Measurements from ENCODE around the gene ATP2A1. TPM values are rescaled to one million over a fixed set of nuclear protein-coding genes. Genes with fewer than 3 reads are reported as not detected.
A peak's percentile ranks its signal among the peaks of the same experiment; 100 is the strongest.

ATP2A1 gene
- total and polyA plus RNA-seq, 2 of the 13 experiments (the other 11 are each of a cell fraction or from before 2014, with no cell fraction given), result 3.2 to 12.5 TPM

DNA sequence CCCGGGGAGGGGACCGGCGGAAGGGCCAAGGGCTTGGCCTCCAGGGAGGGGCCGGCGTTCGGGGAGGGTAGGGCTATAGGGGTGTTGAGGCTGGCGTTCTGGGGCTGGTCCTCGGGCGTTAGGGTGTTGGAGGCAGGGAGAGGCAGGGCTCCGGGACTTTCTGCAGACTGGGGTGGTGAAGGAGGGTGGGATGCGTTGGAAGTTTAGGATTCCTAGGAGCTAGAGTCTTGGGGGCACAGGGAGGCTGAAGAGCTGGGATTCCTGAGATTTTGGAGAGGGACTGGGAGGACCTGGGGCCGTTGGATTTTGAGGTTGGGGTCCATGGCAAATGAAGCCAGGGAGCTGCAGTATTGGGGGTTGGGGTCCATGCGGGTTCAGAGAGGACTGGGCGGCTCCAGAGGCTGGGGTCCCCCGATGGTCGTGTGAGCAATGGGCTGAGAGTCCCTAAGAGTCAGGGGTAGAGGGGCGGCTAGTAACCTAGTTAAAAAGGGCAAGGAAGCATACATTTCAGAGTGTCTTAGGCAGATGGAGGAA lies 73.2 kb downstream of the ATP2A1 start:
- Histone ChIP-seq H3K79me2 (ENCODE audit: insufficient read depth, low read length) (peaks cover 15% of the 10 kb centered on the region), H3K4me1 (ENCODE audit: insufficient read depth, low read length) (peaks cover 46% of the 10 kb centered on the region), H3K4me2 (ENCODE audit: low read depth, low read length) (peak overlapping the region; percentile 93), H3K27me3 (ENCODE audit: control insufficient read depth in 1 of 2, insufficient read depth in 2 of 2, low read length in 2 of 2) (no peaks in the 10 kb centered on the region; a peak in 1 of 5 replicates), H3K9me3 (ENCODE audit: low read length) (no peaks in the 10 kb centered on the region), H4K20me1 (ENCODE audit: insufficient read depth, low read length) (no peaks in the 10 kb centered on the region), H3K9ac (ENCODE audit: insufficient read depth, low read depth, low read length) (peak overlapping the region; percentile 90), H2AFZ (ENCODE audit: low read length) (no peak overlapping the region), H3K36me3 (replicated peaks in 1 of 2; ENCODE audit: control insufficient read depth in 1 of 2, insufficient read depth in 2 of 2, low read length in 2 of 2) (peaks cover 18 to 33% of the 10 kb centered on the region in 2 experiments), H3K4me3 (replicated peaks in 1 of 3; ENCODE audit: insufficient read depth in 1 of 3, low read depth in 2 of 3, low read length in 3 of 3) (peak overlapping the region; percentile 93 to 99 (median 97)), H3K27ac (ENCODE audit: extremely low read length, insufficient read depth, low read length) (peak overlapping the region; percentile 67)
- in situ Hi-C loops (cut with HindIII; ENCODE audit: extremely low pct_ligation_motif_present, low pct_unique_long_range_greater_than_20kb) (no loop called here), intact Hi-C loops (cut with micrococcal nuclease; ENCODE audit: unreplicated experiment) (no loop called here)
- no peak for FAIRE-seq
- BruUV-seq (replicated peaks), result no TSS peak
- ChIA-PET POLR2A (interaction anchor here (1.0 to 2.5 kb wide), 5 partner anchors 15 to 113 kb away, joined by 3 to 14 read pairs (median 8); partner anchors contain the start of gene TUFM), CTCF (ENCODE audit: low intra/inter-chr PET ratio, low total read pairs) (no interaction called here)
- no peak; the same call in 2 of the 3 replicates for ATAC-seq
- DNase-seq (ENCODE audit: low spot score), result no peak
- WGBS (ENCODE audit: low lambda C conversion rate), result under 1% methylated on average over 17 of the region's 17 CpGs
- 0 out of 2 replicates have a peak, but pooled peaks have one; percentile 51 for TF ChIP-seq ZNF333 (CRISPR knock-in tag; IDR thresholded peaks at IDR 0.05; ENCODE audit: borderline replicate concordance)
- peak; percentile 57; the same call in 1 of the 2 replicates for TF ChIP-seq EEA1 (CRISPR knock-in tag; IDR thresholded peaks at IDR 0.05; ENCODE audit: borderline replicate concordance)
- TF ChIP-seq, protein P1, sequence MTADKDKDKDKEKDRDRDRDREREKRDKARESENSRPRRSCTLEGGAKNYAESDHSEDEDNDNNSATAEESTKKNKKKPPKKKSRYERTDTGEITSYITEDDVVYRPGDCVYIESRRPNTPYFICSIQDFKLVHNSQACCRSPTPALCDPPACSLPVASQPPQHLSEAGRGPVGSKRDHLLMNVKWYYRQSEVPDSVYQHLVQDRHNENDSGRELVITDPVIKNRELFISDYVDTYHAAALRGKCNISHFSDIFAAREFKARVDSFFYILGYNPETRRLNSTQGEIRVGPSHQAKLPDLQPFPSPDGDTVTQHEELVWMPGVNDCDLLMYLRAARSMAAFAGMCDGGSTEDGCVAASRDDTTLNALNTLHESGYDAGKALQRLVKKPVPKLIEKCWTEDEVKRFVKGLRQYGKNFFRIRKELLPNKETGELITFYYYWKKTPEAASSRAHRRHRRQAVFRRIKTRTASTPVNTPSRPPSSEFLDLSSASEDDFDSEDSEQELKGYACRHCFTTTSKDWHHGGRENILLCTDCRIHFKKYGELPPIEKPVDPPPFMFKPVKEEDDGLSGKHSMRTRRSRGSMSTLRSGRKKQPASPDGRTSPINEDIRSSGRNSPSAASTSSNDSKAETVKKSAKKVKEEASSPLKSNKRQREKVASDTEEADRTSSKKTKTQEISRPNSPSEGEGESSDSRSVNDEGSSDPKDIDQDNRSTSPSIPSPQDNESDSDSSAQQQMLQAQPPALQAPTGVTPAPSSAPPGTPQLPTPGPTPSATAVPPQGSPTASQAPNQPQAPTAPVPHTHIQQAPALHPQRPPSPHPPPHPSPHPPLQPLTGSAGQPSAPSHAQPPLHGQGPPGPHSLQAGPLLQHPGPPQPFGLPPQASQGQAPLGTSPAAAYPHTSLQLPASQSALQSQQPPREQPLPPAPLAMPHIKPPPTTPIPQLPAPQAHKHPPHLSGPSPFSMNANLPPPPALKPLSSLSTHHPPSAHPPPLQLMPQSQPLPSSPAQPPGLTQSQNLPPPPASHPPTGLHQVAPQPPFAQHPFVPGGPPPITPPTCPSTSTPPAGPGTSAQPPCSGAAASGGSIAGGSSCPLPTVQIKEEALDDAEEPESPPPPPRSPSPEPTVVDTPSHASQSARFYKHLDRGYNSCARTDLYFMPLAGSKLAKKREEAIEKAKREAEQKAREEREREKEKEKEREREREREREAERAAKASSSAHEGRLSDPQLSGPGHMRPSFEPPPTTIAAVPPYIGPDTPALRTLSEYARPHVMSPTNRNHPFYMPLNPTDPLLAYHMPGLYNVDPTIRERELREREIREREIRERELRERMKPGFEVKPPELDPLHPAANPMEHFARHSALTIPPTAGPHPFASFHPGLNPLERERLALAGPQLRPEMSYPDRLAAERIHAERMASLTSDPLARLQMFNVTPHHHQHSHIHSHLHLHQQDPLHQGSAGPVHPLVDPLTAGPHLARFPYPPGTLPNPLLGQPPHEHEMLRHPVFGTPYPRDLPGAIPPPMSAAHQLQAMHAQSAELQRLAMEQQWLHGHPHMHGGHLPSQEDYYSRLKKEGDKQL (CRISPR knock-in tag; IDR thresholded peaks at IDR 0.05; ENCODE audit: low read depth), result no peak
- 0 out of 2 replicates have a peak, but pooled peaks have one; percentile 6 for TF ChIP-seq ZNF446 (CRISPR knock-in tag; IDR thresholded peaks at IDR 0.05)
- peak; percentile 54; the same call in 1 of the 2 replicates for TF ChIP-seq SIN3A (IDR thresholded peaks at IDR 0.05; ENCODE audit: borderline replicate concordance, low read depth, low read length)
- TF ChIP-seq MED13 (CRISPR knock-in tag; IDR thresholded peaks at IDR 0.05), result peak; percentile 4; the same call in 1 of the 2 replicates
- 0 out of 2 replicates have a peak, but pooled peaks have one; percentile 15 for TF ChIP-seq MAZ (IDR thresholded peaks at IDR 0.05; ENCODE audit: borderline replicate concordance, low read depth, low read length)
- TF ChIP-seq MAZ (CRISPR knock-in tag; IDR thresholded peaks at IDR 0.05; ENCODE audit: low read depth), result no peak
- no peak for TF ChIP-seq ZNF782 (CRISPR knock-in tag; IDR thresholded peaks at IDR 0.05; ENCODE audit: borderline replicate concordance)
- 0 out of 2 replicates have a peak, but pooled peaks have one; percentile 3 for TF ChIP-seq ZSCAN31 (CRISPR knock-in tag; IDR thresholded peaks at IDR 0.05; ENCODE audit: low read depth)
- TF ChIP-seq ESRRA (CRISPR knock-in tag; IDR thresholded peaks at IDR 0.05; ENCODE audit: low read depth), result peak; percentile 18; the same call in 1 of the 2 replicates
- peak; percentile 69; the same call in 1 of the 2 replicates for TF ChIP-seq CAMTA2 (CRISPR knock-in tag; IDR thresholded peaks at IDR 0.05; ENCODE audit: borderline replicate concordance)
- TF ChIP-seq SAP130 (CRISPR knock-in tag; IDR thresholded peaks at IDR 0.05; ENCODE audit: low read depth), result no peak
- TF ChIP-seq REL (CRISPR knock-in tag; conservative IDR thresholded peaks at IDR 0.05), result 0 out of 2 replicates have a peak, but pooled peaks have one; percentile 3
- TF ChIP-seq KDM5A (IDR thresholded peaks at IDR 0.05; ENCODE audit: borderline replicate concordance, low read length), result peak; percentile 20; the same call in 1 of the 2 replicates
- TF ChIP-seq, protein P2, sequence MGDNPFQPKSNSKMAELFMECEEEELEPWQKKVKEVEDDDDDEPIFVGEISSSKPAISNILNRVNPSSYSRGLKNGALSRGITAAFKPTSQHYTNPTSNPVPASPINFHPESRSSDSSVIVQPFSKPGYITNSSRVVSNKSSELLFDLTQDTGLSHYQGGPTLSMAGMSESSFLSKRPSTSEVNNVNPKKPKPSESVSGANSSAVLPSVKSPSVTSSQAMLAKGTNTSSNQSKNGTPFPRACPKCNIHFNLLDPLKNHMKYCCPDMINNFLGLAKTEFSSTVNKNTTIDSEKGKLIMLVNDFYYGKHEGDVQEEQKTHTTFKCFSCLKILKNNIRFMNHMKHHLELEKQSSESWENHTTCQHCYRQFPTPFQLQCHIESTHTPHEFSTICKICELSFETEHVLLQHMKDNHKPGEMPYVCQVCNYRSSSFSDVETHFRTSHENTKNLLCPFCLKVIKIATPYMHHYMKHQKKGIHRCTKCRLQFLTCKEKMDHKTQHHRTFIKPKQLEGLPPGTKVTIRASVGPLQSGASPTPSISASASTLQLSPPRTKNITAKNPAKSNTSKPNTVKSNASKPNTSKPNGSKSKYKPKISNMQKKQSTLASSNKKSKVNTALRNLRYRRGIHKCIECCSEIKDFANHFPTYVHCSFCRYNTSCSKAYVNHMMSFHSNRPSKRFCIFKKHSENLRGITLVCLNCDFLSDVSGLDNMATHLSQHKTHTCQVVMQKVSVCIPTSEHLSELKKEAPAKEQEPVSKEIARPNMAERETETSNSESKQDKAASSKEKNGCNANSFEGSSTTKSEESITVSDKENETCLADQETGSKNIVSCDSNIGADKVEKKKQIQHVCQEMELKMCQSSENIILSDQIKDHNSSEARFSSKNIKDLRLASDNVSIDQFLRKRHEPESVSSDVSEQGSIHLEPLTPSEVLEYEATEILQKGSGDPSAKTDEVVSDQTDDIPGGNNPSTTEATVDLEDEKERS (CRISPR knock-in tag; IDR thresholded peaks at IDR 0.05), result no peak

Measured in HepG2 (cell line).